Measurements from ENCODE around the gene RNF133. TPM values are rescaled to one million over a fixed set of nuclear protein-coding genes. Genes with fewer than 3 reads are reported as not detected.

RNF133 gene
- total RNA-seq, 1 donor, result not detected

Small RNAs within 50 kb of the gene (small RNA-seq; reads per million reads assigned to genes)
- gene AC006463.1, result not detected

Other genes with a start within 250 kb of the RNF133 start
- gene RNF148, start 3.8 kb upstream of the RNF133 start, total RNA-seq, result not detected
- gene CADPS2, start 187.3 kb upstream of the RNF133 start, total RNA-seq, result under 0.01 TPM